GM23338 (cell line): Measurements from ENCODE around the gene TMTC2. TPM values are rescaled to one million over a fixed set of nuclear protein-coding genes. Genes with fewer than 3 reads are reported as not detected.

Source experiments
- ATAC-seq: fragments of 200-7000 bp; cut with Tn5 transposase; 3 replicates; pipeline ENCODE4 v1.9.1; 2020
- DNase-seq: peaks from one replicate; pipeline ENCODE4 v3.0.0-alpha.2; 2015; ENCODE audit warnings: low spot score
- H2AFZ ChIP-seq: fragments of 200-600 bp; sonication (generic); 2 replicates; pipeline ENCODE4 v1.8.0; 2016; ENCODE audit warnings: antibody characterized with exemption, mild to moderate bottlenecking, moderate library complexity
- H3F3A ChIP-seq: fragments of 200-600 bp; sonication (generic); replicated peaks from 2 replicates; pipeline ENCODE4 v1.8.0; 2017; ENCODE audit warnings: antibody characterized with exemption, mixed run types, low read depth
- H3K27ac ChIP-seq: fragments of 200-600 bp; sonication (generic); 2 replicates; pipeline ENCODE4 v1.6.1; 2016; ENCODE audit warnings: low read depth
- H3K27me3 ChIP-seq: fragments of 200-600 bp; sonication (generic); 2 replicates; pipeline ENCODE4 v1.8.0; 2016; ENCODE audit warnings: mild to moderate bottlenecking, mixed run types, moderate library complexity; ENCODE audit not compliant: insufficient read depth
- H3K36me3 ChIP-seq: fragments of 200-600 bp; sonication (generic); 2 replicates; pipeline ENCODE4 v1.8.0; 2016; ENCODE audit warnings: mild to moderate bottlenecking; ENCODE audit not compliant: insufficient read depth
- H3K4me1 ChIP-seq: fragments of 200-600 bp; sonication (generic); 2 replicates; pipeline ENCODE4 v1.8.0; 2016; ENCODE audit warnings: mild to moderate bottlenecking, moderate library complexity; ENCODE audit not compliant: insufficient read depth
- H3K4me2 ChIP-seq: fragments of 200-600 bp; sonication (generic); 2 replicates; pipeline ENCODE4 v1.7.1; 2017; ENCODE audit warnings: mixed run types
- H3K4me3 ChIP-seq: fragments of 200-600 bp; sonication (generic); 2 replicates; pipeline ENCODE4 v1.6.1; 2016; ENCODE audit warnings: mixed run types
- H3K79me2 ChIP-seq: fragments of 200-600 bp; sonication (generic); replicated peaks from 2 replicates; pipeline ENCODE4 v1.8.0; 2017; ENCODE audit warnings: mild to moderate bottlenecking; ENCODE audit not compliant: insufficient read depth
- H3K9me2 ChIP-seq: fragments of 200-600 bp; sonication (generic); 2 replicates; pipeline ENCODE4 v1.8.0; 2017; ENCODE audit not compliant: insufficient read depth
- H4K20me1 ChIP-seq: fragments of 200-600 bp; sonication (generic); replicated peaks from 2 replicates; pipeline ENCODE4 v1.8.0; 2017; ENCODE audit warnings: mild to moderate bottlenecking; ENCODE audit not compliant: insufficient read depth
- H3K27ac Mint-ChIP-seq: 2 replicates; pipeline ENCODE4 v1.8.0; 2020; ENCODE audit warnings: inconsistent platforms, mild to moderate bottlenecking, moderate library complexity, mixed read lengths
- H3K27me3 Mint-ChIP-seq: 3 replicates; pipeline ENCODE4 v1.8.0; 2022; ENCODE audit warnings: low read depth, mild to moderate bottlenecking, moderate library complexity, mixed read lengths, inconsistent platforms; ENCODE audit not compliant: insufficient read depth, poor library complexity
- H3K36me3 Mint-ChIP-seq: 3 replicates; pipeline ENCODE4 v1.8.0; 2021; ENCODE audit warnings: low read depth, mild to moderate bottlenecking, inconsistent platforms, moderate library complexity, mixed read lengths
- H3K4me1 Mint-ChIP-seq: 3 replicates; pipeline ENCODE4 v1.8.0; 2020; ENCODE audit warnings: mild to moderate bottlenecking, inconsistent platforms, mixed read lengths
- H3K4me3 Mint-ChIP-seq: 3 replicates; pipeline ENCODE4 v1.8.0; 2021; ENCODE audit warnings: moderate library complexity, mild to moderate bottlenecking, inconsistent platforms, mixed read lengths
- H3K9me3 Mint-ChIP-seq: 3 replicates; pipeline ENCODE4 v1.8.0; 2020; ENCODE audit warnings: moderate library complexity, mild to moderate bottlenecking, inconsistent platforms, mixed read lengths
- CREB1 ChIP-seq: fragments of 250-450 bp; sonication (Bioruptor Pico); IDR thresholded peaks from 2 replicates; pipeline ENCODE4 v1.5.0; 2020; ENCODE audit warnings: low read depth, mild to moderate bottlenecking, moderate library complexity
- EZH2 ChIP-seq: fragments of 200-600 bp; sonication (generic); IDR thresholded peaks from one replicate; pipeline ENCODE4 v1.8.0; 2017; ENCODE audit warnings: antibody characterized with exemption, mild to moderate bottlenecking, low read depth; ENCODE audit not compliant: unreplicated experiment
- JUNB ChIP-seq: IDR thresholded peaks from one replicate; pipeline ENCODE4 v1.6.1; 2016; ENCODE audit warnings: antibody characterized with exemption; ENCODE audit not compliant: unreplicated experiment
- NANOG ChIP-seq: IDR thresholded peaks from 2 replicates; pipeline ENCODE4 v1.6.1; 2016; ENCODE audit warnings: antibody characterized with exemption, borderline replicate concordance
- ZNF462 ChIP-seq: fragments of 250-450 bp; sonication (Bioruptor Pico); IDR thresholded peaks from 2 replicates; pipeline ENCODE4 v1.5.0; 2020; ENCODE audit warnings: mild to moderate bottlenecking, moderate library complexity
- polyA plus RNA-seq: library from polyadenylated mRNA; unstranded; fragments of >200 nt; fragmentation: Nextera tagmentation; extraction: Ambion mirVana; gene quantifications from 2 replicates; pipeline ENCODE4 v1.2.1, GENCODE V29; 2016
- total RNA-seq: library from RNA; depleted of rRNA; stranded (reverse); fragments of >200 nt; shearing (Covaris generic); gene quantifications from 2 replicates; pipeline ENCODE4 v1.2.3, GENCODE V29; 2014
- TF ChIP-seq, protein P1 (sequence below), 2 experiments: fragments of 200-600 bp in 1 of 2; sonication (generic) in 1 of 2; conservative IDR thresholded peaks; 2 replicates each; pipeline versions ENCODE4 v1.5.1 to v1.6.1; 2016 to 2017; ENCODE audit warnings: antibody characterized with exemption in 2 of 2, low read depth in 2 of 2, mild to moderate bottlenecking in 2 of 2, moderate library complexity in 1 of 2

The TMTC2 gene
- total and polyA plus RNA-seq, 2 experiments from 2014 or later = 0.57 to 6.5 TPM

- Mint-ChIP-seq H3K27me3 (peaks cover 2% of the 10 kb centered on the region), H3K36me3 (no peaks in the 10 kb centered on the region), H3K9me3 (no peaks in the 10 kb centered on the region), H3K4me3 (no peak overlapping the region), H3K27ac (no peak overlapping the region), H3K4me1 (peaks cover 7% of the 10 kb centered on the region; the same call in 2 of the 3 replicates)
- no peaks in the 10 kb centered on the region for H3K36me3 ChIP-seq
- H4K20me1 ChIP-seq = no peaks in the 10 kb centered on the region
- no peaks in the 10 kb centered on the region for H3F3A ChIP-seq
- TF ChIP-seq JUNB (no peak), NANOG (no peak), CREB1 (CRISPR knock-in tag) (no peak), ZNF462 (no peak), EZH2 (no peak)
- TF ChIP-seq, protein P1, sequence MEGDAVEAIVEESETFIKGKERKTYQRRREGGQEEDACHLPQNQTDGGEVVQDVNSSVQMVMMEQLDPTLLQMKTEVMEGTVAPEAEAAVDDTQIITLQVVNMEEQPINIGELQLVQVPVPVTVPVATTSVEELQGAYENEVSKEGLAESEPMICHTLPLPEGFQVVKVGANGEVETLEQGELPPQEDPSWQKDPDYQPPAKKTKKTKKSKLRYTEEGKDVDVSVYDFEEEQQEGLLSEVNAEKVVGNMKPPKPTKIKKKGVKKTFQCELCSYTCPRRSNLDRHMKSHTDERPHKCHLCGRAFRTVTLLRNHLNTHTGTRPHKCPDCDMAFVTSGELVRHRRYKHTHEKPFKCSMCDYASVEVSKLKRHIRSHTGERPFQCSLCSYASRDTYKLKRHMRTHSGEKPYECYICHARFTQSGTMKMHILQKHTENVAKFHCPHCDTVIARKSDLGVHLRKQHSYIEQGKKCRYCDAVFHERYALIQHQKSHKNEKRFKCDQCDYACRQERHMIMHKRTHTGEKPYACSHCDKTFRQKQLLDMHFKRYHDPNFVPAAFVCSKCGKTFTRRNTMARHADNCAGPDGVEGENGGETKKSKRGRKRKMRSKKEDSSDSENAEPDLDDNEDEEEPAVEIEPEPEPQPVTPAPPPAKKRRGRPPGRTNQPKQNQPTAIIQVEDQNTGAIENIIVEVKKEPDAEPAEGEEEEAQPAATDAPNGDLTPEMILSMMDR (conservative IDR thresholded peaks at IDR 0.05; ENCODE audit: low read depth in 2 of 2) = no peak
- no peaks in the 10 kb centered on the region for H3K79me2 ChIP-seq
- ATAC-seq (no peak), DNase-seq (no peak)
- H3K4me2 ChIP-seq = no peak overlapping the region
- H3K27me3 ChIP-seq = no peaks in the 10 kb centered on the region
- H2AFZ ChIP-seq = no peak overlapping the region
- no peaks in the 10 kb centered on the region for H3K9me2 ChIP-seq
- 0 out of 2 replicates have a peak, but pooled peaks cover 7% of the 10 kb centered on the region for H3K4me1 ChIP-seq
- no peak overlapping the region for H3K27ac ChIP-seq
- H3K4me3 ChIP-seq = no peak overlapping the region
These were observed 482.0 kb downstream of the TMTC2 start for GRCh38 chr12:83168751-83169150.
